H9 (cell line): ENCODE measurements around the gene UNC13C. TPM values are rescaled to one million over a fixed set of nuclear protein-coding genes. Genes with fewer than 3 reads are reported as not detected.

Experiments used
- DNase-seq: peaks from one replicate; pipeline ENCODE4 v3.0.0-alpha.2; 2017
- H2AFZ ChIP-seq: one replicate; pipeline ENCODE4 v1.6.1; 2013; ENCODE audit warnings: mild to moderate bottlenecking, low read length, control low read depth, moderate library complexity
- H2AK5ac ChIP-seq: 2 replicates; pipeline ENCODE4 v1.6.1; 2013; ENCODE audit warnings: low read length, control low read depth, mixed read lengths; ENCODE audit not compliant: insufficient read length
- H2BK120ac ChIP-seq: one replicate; pipeline ENCODE4 v1.6.1; 2013; ENCODE audit warnings: low read depth, mild to moderate bottlenecking, low read length, control low read depth, inconsistent platforms; ENCODE audit not compliant: poor library complexity, severe bottlenecking
- H2BK12ac ChIP-seq: 2 replicates; pipeline ENCODE4 v1.6.1; 2013; ENCODE audit warnings: low read length, control low read depth, mixed read lengths, low read depth; ENCODE audit not compliant: insufficient read length
- H2BK15ac ChIP-seq: 2 replicates; pipeline ENCODE4 v1.6.1; 2013; ENCODE audit warnings: low read depth, low read length, control low read depth
- H2BK20ac ChIP-seq: one replicate; pipeline ENCODE4 v1.6.1; 2013; ENCODE audit warnings: low read depth, mild to moderate bottlenecking, low read length, control low read depth, inconsistent platforms; ENCODE audit not compliant: poor library complexity, severe bottlenecking
- H2BK5ac ChIP-seq: 2 replicates; pipeline ENCODE4 v1.6.1; 2013; ENCODE audit warnings: low read length, control low read depth, mixed read lengths; ENCODE audit not compliant: insufficient read length
- H3K14ac ChIP-seq: 2 replicates; pipeline ENCODE4 v1.6.1; 2013; ENCODE audit warnings: low read length, control low read depth; ENCODE audit not compliant: insufficient read depth
- H3K18ac ChIP-seq: 2 replicates; pipeline ENCODE4 v1.6.1; 2013; ENCODE audit warnings: low read depth, mild to moderate bottlenecking, mixed read lengths, low read length, control low read depth; ENCODE audit not compliant: insufficient read length
- H3K23ac ChIP-seq: 2 replicates; pipeline ENCODE4 v1.6.1; 2013; ENCODE audit warnings: low read length, control low read depth, mixed read lengths, low read depth; ENCODE audit not compliant: insufficient read length
- H3K23me2 ChIP-seq: 2 replicates; pipeline ENCODE4 v1.6.1; 2013; ENCODE audit warnings: low read depth, mild to moderate bottlenecking, mixed read lengths, low read length, control low read depth; ENCODE audit not compliant: insufficient read length, poor library complexity, severe bottlenecking
- H3K27ac ChIP-seq: 2 replicates; pipeline ENCODE4 v1.5.1; 2013; ENCODE audit warnings: low read length, control low read depth, mixed read lengths, low read depth; ENCODE audit not compliant: insufficient read length
- H3K27me3 ChIP-seq: 2 replicates; pipeline ENCODE4 v1.6.1; 2013; ENCODE audit warnings: low read length, control low read depth, inconsistent platforms; ENCODE audit not compliant: insufficient read depth
- H3K4ac ChIP-seq: 2 replicates; pipeline ENCODE4 v1.6.1; 2013; ENCODE audit warnings: low read depth, mild to moderate bottlenecking, control low read depth, inconsistent platforms, low read length, moderate library complexity
- H3K4me1 ChIP-seq: 2 replicates; pipeline ENCODE4 v1.6.1; 2013; ENCODE audit warnings: low read length, control low read depth, inconsistent platforms; ENCODE audit not compliant: insufficient read depth
- H3K4me2 ChIP-seq: 2 replicates; pipeline ENCODE4 v1.6.1; 2013; ENCODE audit warnings: low read length, control low read depth, mixed read lengths; ENCODE audit not compliant: insufficient read length, insufficient read depth
- H3K56ac ChIP-seq: 2 replicates; pipeline ENCODE4 v1.6.1; 2013; ENCODE audit warnings: low read depth, mild to moderate bottlenecking, mixed read lengths, low read length, control low read depth; ENCODE audit not compliant: insufficient read length
- H3K79me1 ChIP-seq: 2 replicates; pipeline ENCODE4 v1.6.1; 2013; ENCODE audit warnings: low read depth, mild to moderate bottlenecking, moderate library complexity, low read length, control low read depth, inconsistent platforms; ENCODE audit not compliant: insufficient read depth, poor library complexity, severe bottlenecking
- H3K79me2 ChIP-seq: 2 replicates; pipeline ENCODE4 v1.6.1; 2013; ENCODE audit warnings: low read length, control low read depth, inconsistent platforms; ENCODE audit not compliant: insufficient read depth
- H3K9ac ChIP-seq: 2 replicates; pipeline ENCODE4 v1.6.1; 2013; ENCODE audit warnings: low read length, control low read depth, mixed read lengths; ENCODE audit not compliant: insufficient read length; ENCODE audit errors: extremely low read depth
- H3K9me3 ChIP-seq: one replicate; pipeline ENCODE4 v1.6.1; 2013; ENCODE audit warnings: low read depth, low read length, inconsistent platforms; ENCODE audit not compliant: control insufficient read depth
- H3T11ph ChIP-seq: one replicate; pipeline ENCODE4 v1.6.1; 2013; ENCODE audit warnings: mild to moderate bottlenecking, low read length, control low read depth, inconsistent platforms
- H4K20me1 ChIP-seq: one replicate; pipeline ENCODE4 v1.6.1; 2013; ENCODE audit not compliant: control insufficient read depth, insufficient read length, insufficient read depth
- H4K5ac ChIP-seq: 2 replicates; pipeline ENCODE4 v1.6.1; 2013; ENCODE audit warnings: low read depth, mild to moderate bottlenecking, mixed read lengths, low read length, control low read depth; ENCODE audit not compliant: insufficient read length
- H4K8ac ChIP-seq: replicated peaks from 2 replicates; pipeline ENCODE4 v1.6.1; 2013; ENCODE audit warnings: low read length, control low read depth, mixed read lengths, low read depth; ENCODE audit not compliant: insufficient read length
- H4K91ac ChIP-seq: 2 replicates; pipeline ENCODE4 v1.6.1; 2013; ENCODE audit warnings: low read depth, mild to moderate bottlenecking, moderate library complexity, mixed read lengths, low read length, control low read depth; ENCODE audit not compliant: insufficient read length
- H3K27ac Mint-ChIP-seq, 3 experiments: 2 replicates in 2 of 3; 3 replicates in 1 of 3; pipeline ENCODE4 v1.8.0; 2020 to 2021; ENCODE audit warnings: mixed read lengths in 3 of 3, mild to moderate bottlenecking in 1 of 3, moderate library complexity in 1 of 3
- H3K27me3 Mint-ChIP-seq: 2 replicates; pipeline ENCODE4 v1.8.0; 2021; ENCODE audit warnings: low read depth, mild to moderate bottlenecking, moderate library complexity, mixed read lengths
- H3K36me3 Mint-ChIP-seq, 3 experiments: 2 replicates in 2 of 3; 3 replicates in 1 of 3; pipeline ENCODE4 v1.8.0; 2020 to 2021; ENCODE audit warnings: low read depth in 3 of 3, mixed read lengths in 3 of 3; ENCODE audit not compliant: insufficient read depth in 1 of 3
- H3K4me1 Mint-ChIP-seq, 2 experiments: 2 replicates each; pipeline ENCODE4 v1.8.0; 2020; ENCODE audit warnings: mixed read lengths in 2 of 2
- H3K4me3 Mint-ChIP-seq, 2 experiments: 2 replicates in 1 of 2; 3 replicates in 1 of 2; pipeline ENCODE4 v1.8.0; 2020 to 2021; ENCODE audit warnings: mild to moderate bottlenecking in 2 of 2, mixed read lengths in 2 of 2, moderate library complexity in 1 of 2
- H3K9me3 Mint-ChIP-seq, 2 experiments: 2 replicates in 1 of 2; 3 replicates in 1 of 2; pipeline ENCODE4 v1.8.0; 2020; ENCODE audit warnings: mild to moderate bottlenecking in 2 of 2, mixed read lengths in 2 of 2, moderate library complexity in 1 of 2
- CTCF ChIP-seq: fragments of 200-600 bp; sonication (generic); conservative IDR thresholded peaks from 3 replicates; pipeline ENCODE4 v1.8.0; 2021; ENCODE audit warnings: antibody characterized with exemption, mild to moderate bottlenecking
- WGBS: extraction: QIAGEN DNeasy Blood & Tissue Kit; methylation state at CpG from one replicate; pipeline ENCODE4 v1.1.7; 2013; ENCODE audit warnings: missing lambda C conversion rate, low lambda C conversion rate, mixed read lengths; ENCODE audit not compliant: insufficient read length; ENCODE audit errors: extremely low coverage; 5-methylcytosine and 5-hydroxymethylcytosine counted together
- total RNA-seq: library from RNA; stranded (reverse); gene quantifications from 2 replicates; pipeline ENCODE4 v1.2.1, GENCODE V29; 2021

The UNC13C gene
- total RNA-seq, 1 experiment from 2014 or later = 0.02 TPM

GRCh38 chr15:53979051-53979788 lies 979 bp downstream of the UNC13C start:
- H3K79me1 ChIP-seq = no peaks in the 10 kb centered on the region
- H3K14ac ChIP-seq = no peak overlapping the region
- no peak overlapping the region for H4K91ac ChIP-seq
- Mint-ChIP-seq H3K27ac (no peak overlapping the region), H3K4me3 (peak overlapping the region; percentile 60 to 85; a peak in 4 of 5 replicates), H3K27me3 (peaks cover 39% of the 10 kb centered on the region), H3K36me3 (no peaks in the 10 kb centered on the region), H3K9me3 (no peaks in the 10 kb centered on the region), H3K4me1 (peaks cover 11 to 14% of the 10 kb centered on the region in 2 experiments)
- H3K4me2 ChIP-seq = peak overlapping the region; percentile 72
- no peak for TF ChIP-seq CTCF
- H3K27me3 ChIP-seq = no peaks in the 10 kb centered on the region; the same call in 1 of the 2 replicates
- H2BK20ac ChIP-seq = no peak overlapping the region
- H3K18ac ChIP-seq = no peak overlapping the region
- H3K56ac ChIP-seq = no peak overlapping the region
- no peak overlapping the region for H3T11ph ChIP-seq
- H3K4me1 ChIP-seq = no peaks in the 10 kb centered on the region
- no peak overlapping the region for H4K5ac ChIP-seq
- no peak overlapping the region for H3K4ac ChIP-seq
- peaks cover 7% of the 10 kb centered on the region for H3K23me2 ChIP-seq
- H3K9ac ChIP-seq = no peak overlapping the region
- H3K23ac ChIP-seq = no peak overlapping the region
- no peak overlapping the region for H2AK5ac ChIP-seq
- no peaks in the 10 kb centered on the region for H4K20me1 ChIP-seq
- H2AFZ ChIP-seq = no peak overlapping the region
- no peak overlapping the region for H2BK12ac ChIP-seq
- H2BK120ac ChIP-seq = no peak overlapping the region
- WGBS = no CpG with 5 or more reads among the region's 4 CpGs
- H4K8ac ChIP-seq = no peak overlapping the region
- H3K9me3 ChIP-seq = no peaks in the 10 kb centered on the region
- no peaks in the 10 kb centered on the region for H3K79me2 ChIP-seq
- no peak for DNase-seq
- no peak overlapping the region for H2BK15ac ChIP-seq
- H2BK5ac ChIP-seq = no peak overlapping the region
- H3K27ac ChIP-seq = no peak overlapping the region
